ENCODE measurements around the gene ZSCAN32. TPM values are rescaled to one million over a fixed set of nuclear protein-coding genes. Genes with fewer than 3 reads are reported as not detected.

The ZSCAN32 gene
- total RNA-seq, 5 donors from 2014 or later (not counting 1 experiment from before 2014, with no cell fraction given) = 11.6 to 34.5 (median 28.5) TPM

DNA sequence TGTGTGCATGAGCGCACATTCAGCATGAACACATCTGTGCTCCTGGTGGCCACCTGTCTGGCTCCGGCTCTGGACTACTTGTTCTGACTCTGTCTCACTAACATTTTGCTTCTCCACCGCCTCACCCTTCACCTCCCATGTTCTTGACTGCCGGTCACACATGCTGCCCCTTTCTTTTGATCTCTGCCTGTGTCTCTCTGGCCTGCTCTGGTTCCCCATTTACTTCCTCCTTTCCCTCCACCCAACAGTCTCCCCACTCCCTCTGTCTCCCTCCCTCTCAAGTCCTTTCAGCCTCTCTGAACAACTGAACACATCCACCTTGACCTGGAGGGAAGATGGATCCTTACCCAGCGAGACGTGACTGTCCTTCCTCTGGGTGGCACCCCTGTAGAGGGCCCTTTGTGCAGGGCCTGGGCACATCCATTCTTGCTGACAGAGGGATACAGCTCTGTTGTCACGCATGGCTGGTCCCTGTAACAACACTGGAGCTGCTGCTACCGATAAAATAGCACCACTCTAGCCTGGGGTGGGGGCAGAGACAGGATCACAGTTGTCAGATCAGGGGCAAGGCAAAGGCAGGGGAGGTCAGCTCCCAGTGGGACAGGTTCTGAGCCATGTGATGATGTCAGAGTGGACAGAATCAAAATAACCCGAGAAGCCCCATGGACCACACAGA, 11.0 kb downstream of the ZSCAN32 start:
- Mint-ChIP-seq H3K27ac (no peak overlapping the region), H3K36me3 (peaks cover 84% of the 10 kb centered on the region), H3K27me3 (no peaks in the 10 kb centered on the region), H3K9me3 (peaks cover 33 to 43% (median 42%) of the 10 kb centered on the region in 3 donors), H3K4me1 (peaks cover 10 to 18% (median 15%) of the 10 kb centered on the region in 3 donors), H3K4me3 (no peak overlapping the region)
- no peak overlapping the region for H3K27ac ChIP-seq (ENCODE audit: low read length)
- H3K4me3 ChIP-seq (ENCODE audit: control insufficient read depth in 1 of 2, extremely low read depth in 1 of 2, low read length in 1 of 2) = peak overlapping the region in 1 of 2 donors; percentile 25
- peaks cover 6% of the 10 kb centered on the region for H3K9me3 ChIP-seq
- H3K4me1 ChIP-seq (ENCODE audit: control insufficient read depth in 1 of 2, extremely low read depth in 1 of 2, insufficient read depth in 2 of 2, low read length in 2 of 2) = peaks cover 0 to 3% of the 10 kb centered on the region in 2 experiments
- no peaks in the 10 kb centered on the region for H3K27me3 ChIP-seq (replicated peaks in 1 of 2; ENCODE audit: control insufficient read depth in 2 of 2, extremely low read depth in 1 of 2, insufficient read depth in 2 of 2, low read length in 1 of 2)
- ChIA-PET CTCF (interaction anchor here (0.6 kb wide), 2 partner anchors 26 to 73 kb away, joined by 4 to 5 read pairs; no protein-coding TSS in a partner anchor), POLR2A (no interaction called here)
- ATAC-seq (replicated peaks in 1 of 4) = no peak
- WGBS (ENCODE audit: insufficient coverage) = 85% methylated on average over 8 of the region's 9 CpGs
- DNase-seq = no peak
- H3K36me3 ChIP-seq (ENCODE audit: control insufficient read depth in 2 of 2, extremely low read depth in 1 of 2, insufficient read depth in 1 of 2, low read length in 1 of 2) = peaks cover 33 to 68% of the 10 kb centered on the region in 2 donors

DNA sequence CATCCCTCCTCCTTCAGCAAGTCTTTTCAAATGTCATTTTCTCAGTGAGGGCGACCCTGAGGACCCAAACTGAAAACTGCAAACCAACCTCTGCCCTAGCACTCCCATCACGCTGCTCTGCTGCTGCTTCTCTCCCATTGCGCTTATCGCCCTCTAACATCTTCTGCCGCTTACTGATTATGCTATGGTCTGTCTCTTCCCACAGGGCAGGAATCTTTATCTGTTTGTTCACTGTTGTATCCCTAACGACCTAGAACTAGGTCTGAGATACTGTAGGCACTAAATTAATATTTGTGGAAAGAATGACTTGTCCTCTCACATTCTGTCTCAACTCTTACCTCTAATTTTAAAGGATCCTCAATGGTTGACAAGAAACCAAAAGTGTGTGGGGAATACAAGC, 12.5 kb downstream of the ZSCAN32 start:
- CTCF ChIA-PET = interaction anchor here in 1 of 2 donors (1.3 kb wide), 1 partner anchor 13 kb away, joined by 4 read pairs; the partner anchor contains the start of genes ZNF174 and ZSCAN32
- DNase-seq (no peak), ATAC-seq (replicated peaks in 1 of 4) (no peak)
- Histone ChIP-seq H3K4me1 (ENCODE audit: control insufficient read depth in 1 of 2, extremely low read depth in 1 of 2, insufficient read depth in 2 of 2, low read length in 2 of 2) (peaks cover 0 to 3% of the 10 kb centered on the region in 2 experiments), H3K4me3 (ENCODE audit: control insufficient read depth in 1 of 2, extremely low read depth in 1 of 2, low read length in 1 of 2) (peak overlapping the region in 1 of 2 donors; percentile 15), H3K27ac (ENCODE audit: low read length) (no peak overlapping the region), H3K9me3 (peaks cover 15% of the 10 kb centered on the region), H3K36me3 (ENCODE audit: control insufficient read depth in 2 of 2, extremely low read depth in 1 of 2, insufficient read depth in 1 of 2, low read length in 1 of 2) (peaks cover 42 to 69% of the 10 kb centered on the region in 2 donors), H3K27me3 (replicated peaks in 1 of 2; ENCODE audit: control insufficient read depth in 2 of 2, extremely low read depth in 1 of 2, insufficient read depth in 2 of 2, low read length in 1 of 2) (no peaks in the 10 kb centered on the region)
- Mint-ChIP-seq H3K36me3 (peaks cover 84% of the 10 kb centered on the region), H3K4me3 (no peak overlapping the region), H3K4me1 (peaks cover 2 to 11% (median 6%) of the 10 kb centered on the region in 3 donors), H3K9me3 (peaks cover 32 to 45% (median 41%) of the 10 kb centered on the region in 3 donors), H3K27ac (no peak overlapping the region), H3K27me3 (no peaks in the 10 kb centered on the region)
- 98% methylated on average over 5 of the region's 6 CpGs for whole genome bisulfite sequencing (ENCODE audit: insufficient coverage)
- POLR2A ChIA-PET = no interaction called here

DNA sequence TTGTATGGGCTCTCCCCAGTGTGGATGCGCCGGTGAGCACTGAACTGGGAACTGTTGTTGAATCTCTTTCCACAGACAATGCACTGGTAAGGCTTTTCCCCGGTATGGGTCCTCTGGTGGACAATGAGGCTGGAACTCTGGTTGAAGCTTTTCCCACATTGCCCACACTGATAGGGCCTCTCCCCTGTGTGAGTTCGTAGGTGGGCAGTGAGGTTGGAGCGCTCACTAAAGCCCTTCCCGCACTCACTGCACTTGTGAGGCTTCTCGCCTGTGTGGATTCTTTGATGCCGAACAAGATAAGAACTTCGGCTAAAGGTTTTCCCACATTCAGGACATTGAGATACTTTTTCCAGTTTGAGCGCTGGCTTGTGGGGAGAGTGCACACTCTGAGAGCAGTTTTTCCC, 17.8 kb downstream of the ZSCAN32 start:
- peak overlapping the region in 1 of 2 donors; percentile 44 for H3K4me3 ChIP-seq (ENCODE audit: control insufficient read depth in 1 of 2, extremely low read depth in 1 of 2, low read length in 1 of 2)
- H3K4me1 ChIP-seq (ENCODE audit: control insufficient read depth in 1 of 2, extremely low read depth in 1 of 2, insufficient read depth in 2 of 2, low read length in 2 of 2) = no peaks in the 10 kb centered on the region
- no peak overlapping the region for H3K27ac ChIP-seq (ENCODE audit: low read length)
- ATAC-seq (replicated peaks in 1 of 4) (no peak), DNase-seq (no peak)
- no peak overlapping the region for H3K27ac Mint-ChIP-seq
- ChIA-PET POLR2A (no interaction called here), CTCF (no interaction called here)
- H3K27me3 ChIP-seq (replicated peaks in 1 of 2; ENCODE audit: control insufficient read depth in 2 of 2, extremely low read depth in 1 of 2, insufficient read depth in 2 of 2, low read length in 1 of 2) = no peaks in the 10 kb centered on the region
- H3K4me1 Mint-ChIP-seq = peaks cover 0 to 3% (median 0%) of the 10 kb centered on the region in 3 donors
- H3K36me3 Mint-ChIP-seq = peaks cover 92% of the 10 kb centered on the region
- peaks cover 27% of the 10 kb centered on the region for H3K9me3 ChIP-seq
- H3K9me3 Mint-ChIP-seq = peaks cover 30 to 63% (median 52%) of the 10 kb centered on the region in 3 donors
- 100% methylated on average over 2 of the region's 10 CpGs for WGBS (ENCODE audit: insufficient coverage)
- peaks cover 28 to 38% of the 10 kb centered on the region in 2 donors for H3K36me3 ChIP-seq (ENCODE audit: control insufficient read depth in 2 of 2, extremely low read depth in 1 of 2, insufficient read depth in 1 of 2, low read length in 1 of 2)
- no peaks in the 10 kb centered on the region for H3K27me3 Mint-ChIP-seq
- H3K4me3 Mint-ChIP-seq = no peak overlapping the region

DNA sequence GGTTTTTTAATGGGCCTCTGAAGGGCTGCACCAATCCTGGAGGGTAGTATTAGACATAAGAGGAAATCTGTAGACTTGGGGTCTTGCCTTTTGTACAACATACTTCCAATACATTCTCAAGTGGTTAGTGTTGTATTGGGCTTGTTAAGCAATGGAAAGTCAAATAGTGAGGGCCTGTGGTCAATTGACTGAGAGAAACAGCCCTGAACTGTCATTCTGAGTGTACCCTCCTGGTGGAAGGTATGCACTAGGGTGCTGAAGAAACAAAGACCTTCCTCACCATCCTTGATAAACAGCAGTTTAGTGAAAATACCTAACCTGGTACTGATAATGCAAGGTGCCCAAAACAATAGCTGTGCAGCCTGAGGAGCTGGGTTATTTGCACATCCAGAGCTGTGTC, 22.9 kb downstream of the ZSCAN32 start:
- Histone ChIP-seq H3K4me1 (ENCODE audit: control insufficient read depth in 1 of 2, extremely low read depth in 1 of 2, insufficient read depth in 2 of 2, low read length in 2 of 2) (no peaks in the 10 kb centered on the region), H3K36me3 (ENCODE audit: control insufficient read depth in 2 of 2, extremely low read depth in 1 of 2, insufficient read depth in 1 of 2, low read length in 1 of 2) (peaks cover 4 to 7% of the 10 kb centered on the region in 2 donors), H3K9me3 (peaks cover 19% of the 10 kb centered on the region), H3K27ac (ENCODE audit: low read length) (no peak overlapping the region), H3K4me3 (ENCODE audit: control insufficient read depth in 1 of 2, extremely low read depth in 1 of 2, low read length in 1 of 2) (no peak overlapping the region), H3K27me3 (replicated peaks in 1 of 2; ENCODE audit: control insufficient read depth in 2 of 2, extremely low read depth in 1 of 2, insufficient read depth in 2 of 2, low read length in 1 of 2) (no peaks in the 10 kb centered on the region)
- CTCF ChIA-PET = no interaction called here
- Mint-ChIP-seq H3K4me1 (no peaks in the 10 kb centered on the region), H3K36me3 (peaks cover 86% of the 10 kb centered on the region), H3K27me3 (no peaks in the 10 kb centered on the region), H3K4me3 (no peak overlapping the region), H3K27ac (no peak overlapping the region), H3K9me3 (peaks cover 27 to 79% (median 54%) of the 10 kb centered on the region in 3 donors)
- DNase-seq (no peak), ATAC-seq (replicated peaks in 1 of 4) (no peak)
- POLR2A ChIA-PET = no interaction called here

DNA sequence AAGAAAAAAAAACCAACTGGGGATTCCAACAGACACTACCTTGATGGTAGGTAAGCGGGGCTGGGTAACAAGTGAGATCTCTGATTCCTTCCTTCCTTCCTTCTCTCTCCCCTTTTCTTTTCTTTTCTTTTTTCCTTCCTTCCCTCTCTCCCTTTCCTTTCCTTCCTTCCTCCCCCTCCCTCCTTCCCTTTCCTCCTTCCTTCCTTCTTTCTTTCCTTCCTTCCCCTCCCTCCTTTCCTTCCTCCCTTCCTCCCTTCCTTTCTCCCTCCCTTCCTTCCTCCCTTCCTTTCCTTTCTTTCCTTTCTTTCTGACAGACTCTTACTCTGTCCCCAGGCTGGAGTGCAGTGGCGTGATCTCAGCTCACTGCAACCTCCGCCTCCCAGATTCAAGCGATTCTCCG, 25.1 kb downstream of the ZSCAN32 start:
- Mint-ChIP-seq H3K27me3 (no peaks in the 10 kb centered on the region), H3K4me3 (no peak overlapping the region), H3K36me3 (peaks cover 66% of the 10 kb centered on the region), H3K4me1 (no peaks in the 10 kb centered on the region), H3K9me3 (peaks cover 22 to 59% (median 41%) of the 10 kb centered on the region in 3 donors), H3K27ac (no peak overlapping the region)
- Histone ChIP-seq H3K36me3 (ENCODE audit: control insufficient read depth in 2 of 2, extremely low read depth in 1 of 2, insufficient read depth in 1 of 2, low read length in 1 of 2) (no peaks in the 10 kb centered on the region), H3K4me3 (ENCODE audit: control insufficient read depth in 1 of 2, extremely low read depth in 1 of 2, low read length in 1 of 2) (no peak overlapping the region), H3K27ac (ENCODE audit: low read length) (no peak overlapping the region), H3K4me1 (ENCODE audit: control insufficient read depth in 1 of 2, extremely low read depth in 1 of 2, insufficient read depth in 2 of 2, low read length in 2 of 2) (no peaks in the 10 kb centered on the region), H3K9me3 (peaks cover 7% of the 10 kb centered on the region), H3K27me3 (replicated peaks in 1 of 2; ENCODE audit: control insufficient read depth in 2 of 2, extremely low read depth in 1 of 2, insufficient read depth in 2 of 2, low read length in 1 of 2) (no peaks in the 10 kb centered on the region)
- DNase-seq (no peak), ATAC-seq (replicated peaks in 1 of 4) (no peak)
- no CpG with 5 or more reads among the region's 5 CpGs for WGBS (ENCODE audit: insufficient coverage)
- CTCF ChIA-PET = no interaction called here
- POLR2A ChIA-PET = no interaction called here

DNA sequence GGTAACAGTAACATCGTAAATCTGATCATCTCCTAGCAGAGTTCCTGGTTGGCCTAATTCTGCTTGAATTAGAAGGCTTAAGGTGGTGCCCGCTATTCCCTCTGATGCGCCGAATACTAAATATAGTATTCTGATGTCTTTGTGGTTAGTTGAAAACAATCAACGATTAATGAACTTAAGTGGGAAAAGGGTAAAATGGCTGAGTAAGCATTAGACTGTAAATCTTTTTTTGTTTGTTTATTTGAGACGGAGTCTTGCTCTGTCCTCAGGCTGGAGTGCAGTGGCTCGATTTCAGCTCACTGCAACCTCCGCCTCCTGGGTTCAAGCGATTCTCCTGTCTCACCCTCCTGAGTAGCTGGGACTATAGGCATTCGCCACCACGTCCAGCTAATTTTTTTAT, 31.7 kb downstream of the ZSCAN32 start:
- H3K27ac Mint-ChIP-seq = no peak overlapping the region
- H3K4me3 Mint-ChIP-seq = no peak overlapping the region
- Histone ChIP-seq H3K4me1 (ENCODE audit: control insufficient read depth in 1 of 2, extremely low read depth in 1 of 2, insufficient read depth in 2 of 2, low read length in 2 of 2) (peaks cover 0 to 14% of the 10 kb centered on the region in 2 experiments), H3K4me3 (ENCODE audit: control insufficient read depth in 1 of 2, extremely low read depth in 1 of 2, low read length in 1 of 2) (no peak overlapping the region), H3K36me3 (ENCODE audit: control insufficient read depth in 2 of 2, extremely low read depth in 1 of 2, insufficient read depth in 1 of 2, low read length in 1 of 2) (no peaks in the 10 kb centered on the region), H3K27me3 (replicated peaks in 1 of 2; ENCODE audit: control insufficient read depth in 2 of 2, extremely low read depth in 1 of 2, insufficient read depth in 2 of 2, low read length in 1 of 2) (peaks cover 0 to 3% of the 10 kb centered on the region in 2 experiments), H3K9me3 (peaks cover under 1% of the 10 kb centered on the region), H3K27ac (ENCODE audit: low read length) (no peak overlapping the region)
- H3K4me1 Mint-ChIP-seq = peaks cover 11 to 14% (median 14%) of the 10 kb centered on the region in 3 donors
- no peaks in the 10 kb centered on the region for H3K27me3 Mint-ChIP-seq
- POLR2A ChIA-PET = no interaction called here
- DNase-seq = no peak
- peaks cover 3 to 17% (median 8%) of the 10 kb centered on the region in 3 donors for H3K9me3 Mint-ChIP-seq
- H3K36me3 Mint-ChIP-seq = peaks cover 17% of the 10 kb centered on the region
- ATAC-seq (replicated peaks in 1 of 4) = no peak
- WGBS (ENCODE audit: insufficient coverage) = 96% methylated on average over 7 of the region's 11 CpGs
- CTCF ChIA-PET = no interaction called here
